GM19238 (cell line): ENCODE data around the gene NCF2.

Experiments
- DNase-seq: peaks from one replicate; pipeline ENCODE4 v3.0.0; 2011; ENCODE audit warnings: low spot score; ENCODE audit not compliant: insufficient read length

Gene NCF2

DNA sequence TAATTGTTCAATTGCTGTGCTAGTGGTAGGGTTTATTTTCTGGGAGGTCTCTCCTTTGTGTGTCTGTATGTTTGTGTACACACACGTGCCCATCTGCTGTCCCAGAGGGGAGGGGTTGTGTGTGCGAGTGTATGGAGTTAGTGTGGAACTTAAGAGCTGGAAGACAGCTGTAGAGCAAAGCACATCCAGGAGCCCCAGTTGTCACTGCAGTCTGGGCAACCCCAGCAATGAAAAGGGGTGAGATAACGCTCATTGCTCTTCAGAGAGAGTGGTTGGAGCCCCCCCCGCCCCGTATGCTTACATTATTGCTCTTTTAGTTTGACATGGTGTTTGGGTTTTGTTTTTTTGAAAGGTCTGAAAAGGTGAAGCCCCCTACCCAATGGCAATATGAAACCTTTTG is 36.9 kb downstream of the NCF2 start:
- DNase-seq = no peak

DNA sequence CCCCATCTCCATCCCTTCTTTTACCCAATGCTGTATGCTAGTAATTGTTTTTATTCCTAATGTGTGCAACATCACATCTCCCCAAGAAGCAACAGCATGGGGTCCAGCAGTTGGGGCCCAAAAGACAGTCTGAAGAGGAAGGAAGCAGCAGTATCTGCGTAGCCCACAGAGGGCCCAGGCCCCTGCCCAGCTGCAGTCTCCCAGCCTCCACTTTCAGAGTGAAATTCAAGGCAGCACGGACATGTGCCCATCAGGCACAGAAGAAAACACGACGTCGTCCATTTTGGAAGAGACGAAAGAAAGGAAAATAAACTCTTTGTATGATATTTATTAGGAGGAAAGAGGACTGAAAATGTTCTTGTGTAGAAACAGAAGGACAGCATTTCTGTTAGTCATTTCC is 37.4 kb downstream of the NCF2 start:
- DNase-seq = no peak

DNA sequence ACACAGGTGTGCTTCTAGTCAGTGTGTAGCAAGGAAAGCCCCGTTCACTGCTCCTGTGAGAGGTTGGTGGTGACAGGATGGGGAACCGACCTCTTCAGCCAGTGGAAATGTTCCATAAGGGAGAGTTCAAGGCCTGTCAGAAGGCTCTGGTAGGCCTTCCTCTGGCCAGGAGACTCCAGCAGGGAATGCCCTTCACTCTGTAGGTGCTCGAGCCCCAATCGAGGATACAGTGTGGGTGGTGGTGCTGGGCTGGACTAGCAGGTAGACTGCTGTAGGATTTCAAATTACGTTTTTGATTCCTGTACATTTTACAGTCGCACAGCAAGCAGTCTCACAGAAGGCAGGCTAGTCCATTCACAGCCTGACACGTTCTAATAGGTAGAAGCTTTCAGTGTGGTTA is 37.8 kb downstream of the NCF2 start:
- no peak for DNase-seq

DNA sequence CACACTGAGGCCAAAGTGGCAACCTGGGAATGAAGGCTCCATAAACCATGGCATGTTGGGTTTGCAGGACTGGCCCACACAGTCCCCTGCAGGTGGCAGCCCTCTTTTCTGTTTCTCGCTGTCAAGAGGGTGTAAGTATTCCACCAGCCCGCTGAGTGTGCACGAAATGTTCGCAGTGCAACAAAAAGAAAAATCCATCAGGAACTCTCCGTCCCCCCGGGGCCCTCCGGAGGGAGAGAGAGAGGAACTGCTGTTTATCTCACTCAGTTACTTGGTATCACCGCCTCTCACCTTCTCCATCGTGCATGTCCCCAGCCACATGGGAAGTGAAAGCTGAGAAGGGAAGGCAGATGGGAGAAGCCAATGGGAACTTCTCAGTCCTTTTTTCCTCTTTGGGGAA is 38.3 kb downstream of the NCF2 start:
- no peak for DNase-seq

DNA sequence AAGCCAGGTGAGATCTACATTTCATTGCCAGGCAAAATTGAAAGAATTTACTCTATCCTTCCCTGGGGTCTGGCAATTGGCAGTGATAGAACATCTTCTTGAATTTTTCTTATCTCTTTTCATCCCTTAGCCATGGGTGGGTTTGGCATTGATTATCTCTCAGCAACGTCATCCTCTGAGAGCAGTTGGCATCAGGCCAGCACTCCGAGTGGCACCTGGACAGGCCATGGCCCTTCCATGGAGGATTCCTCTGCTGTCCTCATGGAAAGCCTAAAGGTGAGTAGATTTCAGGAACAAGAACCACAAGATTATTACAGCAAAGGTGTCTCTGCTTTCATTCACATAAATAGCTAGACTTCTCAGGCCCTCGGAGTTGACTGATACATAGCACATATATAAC is 39.3 kb downstream of the NCF2 start:
- no peak for DNase-seq

DNA sequence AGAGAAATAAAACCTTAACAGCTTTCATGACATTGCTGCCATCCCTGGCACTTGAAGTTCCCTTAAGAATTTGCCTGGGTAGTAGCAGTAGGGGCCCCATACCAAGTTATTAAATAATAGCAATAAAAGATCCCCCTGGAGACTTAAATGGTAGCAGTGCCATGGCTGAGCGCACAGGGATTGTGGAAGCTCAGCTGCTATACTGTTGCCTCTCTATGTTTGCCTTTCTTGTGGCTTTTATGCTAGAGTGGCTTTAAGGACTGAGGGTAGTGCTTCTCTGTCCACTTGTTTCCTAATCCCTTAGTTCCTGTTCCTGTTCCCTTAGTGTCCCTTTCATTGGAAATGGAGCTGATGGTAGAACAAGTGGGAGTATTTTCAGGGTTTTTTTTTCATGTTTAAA is 42.1 kb downstream of the NCF2 start:
- DNase-seq = no peak

DNA sequence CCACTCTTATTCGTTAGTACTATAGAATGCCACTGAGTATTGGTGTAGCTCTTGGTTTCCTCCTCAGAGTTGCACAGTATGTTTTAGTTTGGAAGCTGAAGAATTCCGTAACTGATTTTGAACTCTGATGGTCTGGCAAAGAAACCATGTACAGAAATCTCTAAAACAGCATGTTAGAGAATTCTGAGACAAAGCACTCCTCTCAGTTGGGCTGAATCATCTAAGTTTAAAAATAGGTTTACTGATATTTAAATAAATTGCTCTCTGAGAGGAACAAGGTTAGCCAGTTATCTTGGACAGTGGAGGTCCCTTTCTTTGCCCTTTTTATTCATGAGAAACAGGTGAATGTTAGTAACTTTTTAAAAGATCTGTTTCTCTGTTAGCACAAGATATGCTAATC is 43.8 kb downstream of the NCF2 start:
- no peak for DNase-seq

DNA sequence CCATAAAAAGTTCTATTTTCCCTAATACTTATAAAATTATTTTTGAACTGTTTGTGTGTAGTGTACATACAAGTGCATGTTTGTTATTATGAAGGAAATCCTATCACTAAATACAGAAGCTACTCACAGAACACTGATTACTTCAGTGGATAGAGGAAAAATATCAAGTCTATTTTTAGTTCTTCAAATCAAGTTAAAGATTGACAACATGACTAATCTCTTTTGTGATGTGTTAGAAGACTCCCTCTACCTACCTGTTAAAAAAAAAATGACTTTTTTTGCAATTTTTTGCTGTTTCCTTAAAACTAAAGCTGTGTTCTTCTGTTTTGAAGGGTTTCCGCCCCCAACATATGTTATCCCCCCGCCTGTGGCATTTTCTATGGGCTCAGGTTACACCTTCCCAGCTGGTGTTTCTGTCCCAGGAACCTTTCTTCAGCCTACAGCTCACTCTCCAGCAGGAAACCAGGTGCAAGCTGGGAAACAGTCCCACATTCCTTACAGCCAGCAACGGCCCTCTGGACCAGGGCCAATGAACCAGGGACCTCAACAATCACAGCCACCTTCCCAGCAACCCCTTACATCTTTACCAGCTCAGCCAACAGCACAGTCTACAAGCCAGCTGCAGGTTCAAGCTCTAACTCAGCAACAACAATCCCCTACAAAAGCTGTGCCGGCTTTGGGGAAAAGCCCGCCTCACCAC is 45.5 kb downstream of the NCF2 start:
- DNase-seq = no peak

DNA sequence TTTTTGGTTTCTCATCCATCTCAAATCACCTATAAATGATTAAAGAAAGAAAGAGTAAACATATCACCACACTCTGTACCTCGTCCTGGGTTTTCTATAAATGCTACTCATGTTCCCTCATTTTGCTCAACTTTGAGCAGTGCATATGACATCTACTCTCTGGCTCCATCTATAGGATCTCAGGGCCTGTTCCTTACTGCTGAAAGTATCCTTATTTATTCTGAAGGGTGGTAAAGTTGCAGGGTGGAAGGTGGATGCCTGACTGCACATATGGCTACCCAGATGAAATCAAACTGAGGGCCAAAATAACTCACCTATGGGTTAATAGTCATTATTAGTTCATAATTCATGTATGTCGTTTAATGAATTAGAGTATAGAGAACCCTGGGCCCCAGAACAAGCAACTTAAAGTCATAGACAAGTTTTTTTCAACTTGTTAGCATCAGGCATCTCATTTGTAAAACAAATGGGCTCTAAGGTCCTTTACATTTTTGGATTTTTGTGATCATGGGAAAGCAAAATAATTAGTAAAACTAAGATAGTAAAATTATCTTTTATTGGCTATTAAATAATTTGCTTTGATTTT is 46.5 kb downstream of the NCF2 start:
- DNase-seq = no peak

DNA sequence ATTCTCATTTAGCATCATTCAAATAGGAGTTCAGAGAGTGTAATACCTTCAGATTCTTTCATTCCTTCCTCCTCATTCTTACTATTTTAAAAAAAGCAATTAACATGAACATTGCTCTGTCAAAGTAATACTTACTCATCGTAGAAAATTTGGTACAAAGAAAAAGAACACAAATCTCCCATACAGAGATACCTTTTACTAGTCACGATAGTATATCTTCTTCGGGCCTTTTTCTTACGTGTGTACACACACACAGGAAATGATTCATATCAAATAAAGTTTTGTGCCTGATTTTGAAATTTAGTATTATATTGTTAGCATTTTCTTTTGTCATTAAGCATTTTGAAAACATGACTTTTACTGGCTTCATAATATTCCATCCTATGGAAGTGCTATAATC is 52.9 kb downstream of the NCF2 start:
- no peak for DNase-seq

DNA sequence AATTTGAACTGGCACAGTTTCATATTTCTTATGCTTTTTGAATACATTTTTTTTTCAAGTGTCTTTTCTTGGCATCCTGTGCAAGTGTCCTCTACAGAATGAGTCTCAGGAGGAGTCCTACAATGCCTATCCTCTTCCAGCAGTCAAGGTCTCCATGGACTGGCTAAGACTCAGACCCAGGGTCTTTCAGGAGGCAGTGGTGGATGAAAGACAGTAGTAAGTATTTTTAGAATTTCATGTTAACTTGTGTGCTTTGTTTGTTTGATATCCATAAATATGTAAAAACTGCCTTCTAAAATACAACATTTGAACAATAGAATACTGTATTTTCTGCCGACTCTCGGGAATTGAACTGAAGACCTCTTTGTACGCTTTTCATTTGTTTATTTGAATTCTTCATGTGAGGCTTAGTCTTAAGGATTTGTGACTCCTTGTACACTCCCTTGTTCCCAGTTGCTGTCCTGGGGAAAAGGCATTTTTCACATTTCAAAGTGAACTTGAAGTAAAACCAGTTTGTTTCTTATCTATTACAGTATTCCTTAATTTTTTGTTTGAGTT is 56.6 kb downstream of the NCF2 start:
- DNase-seq = no peak

DNA sequence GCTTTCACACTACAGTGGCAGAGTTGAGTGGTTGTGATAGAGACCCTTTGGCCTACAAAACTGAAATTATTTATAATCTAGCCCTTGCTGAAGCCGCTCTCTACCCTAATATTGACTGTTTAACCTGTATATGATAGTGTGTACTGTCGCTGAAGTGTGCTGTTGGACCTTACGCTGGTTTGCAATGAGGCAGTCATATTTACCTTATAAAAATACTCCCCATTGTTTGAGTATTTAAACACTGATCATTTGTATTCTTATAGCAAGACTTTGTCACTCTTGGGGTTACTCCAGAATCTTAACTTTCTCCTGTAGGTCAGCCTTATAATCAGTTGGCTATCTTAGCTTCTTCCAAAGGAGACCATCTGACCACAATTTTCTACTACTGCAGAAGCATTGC is 61.7 kb downstream of the NCF2 start:
- DNase-seq = no peak

DNA sequence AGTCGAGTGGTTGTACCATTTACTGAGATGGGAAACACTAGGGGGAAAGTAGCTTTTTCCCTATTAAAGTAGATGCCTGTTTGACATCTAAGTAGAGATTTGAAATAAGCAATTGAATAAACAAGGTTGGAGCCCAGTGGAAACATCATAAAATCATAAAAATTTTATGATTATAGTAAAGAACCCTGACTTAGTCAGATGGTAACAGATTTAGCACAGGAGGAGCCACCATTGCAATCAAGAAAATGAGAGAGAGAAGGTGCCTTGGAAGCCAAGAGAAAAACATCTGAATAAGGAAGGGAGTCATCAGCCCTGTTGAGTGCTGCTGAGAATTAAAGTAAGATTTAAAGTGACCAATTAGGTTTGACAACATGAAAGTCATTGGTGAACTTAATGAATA is 68.2 kb downstream of the NCF2 start:
- no peak for DNase-seq

DNA sequence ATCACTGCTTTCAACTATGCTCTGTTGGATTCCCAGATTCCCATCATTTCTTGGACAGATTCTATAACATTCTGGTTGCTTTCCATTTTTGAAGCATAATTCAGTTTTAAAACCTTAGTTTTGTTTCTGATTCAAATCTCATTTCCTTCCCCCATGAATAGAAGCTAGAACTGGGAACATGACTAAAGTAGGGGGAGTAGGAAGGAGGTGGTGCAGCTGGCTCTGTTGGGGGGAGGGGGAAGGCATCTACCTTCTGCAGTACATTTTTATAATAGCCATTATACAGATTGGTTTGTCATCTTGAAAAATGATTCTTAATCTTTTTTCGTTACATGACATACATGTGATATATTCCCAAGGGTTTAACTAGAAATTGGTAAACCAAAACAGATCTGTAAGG is 69.9 kb downstream of the NCF2 start:
- no peak for DNase-seq

DNA sequence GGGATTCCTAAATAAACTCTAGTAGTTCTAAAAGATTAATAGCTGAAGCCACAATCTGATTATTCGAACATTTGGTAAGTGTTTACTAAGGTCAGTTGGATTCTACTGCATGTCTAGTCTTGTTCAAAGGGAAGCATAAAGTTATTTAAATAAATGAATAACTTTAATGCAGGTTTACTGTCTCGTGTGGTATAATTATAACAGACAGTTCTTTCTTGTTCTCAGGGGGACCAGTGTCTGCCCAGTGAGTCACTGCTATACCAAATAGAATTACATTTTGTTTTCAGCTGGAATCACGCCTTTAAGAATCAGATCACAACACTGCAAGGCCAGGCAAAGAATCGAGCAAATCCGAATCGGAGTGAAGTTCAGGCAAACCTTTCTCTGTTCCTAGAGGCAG is 72.9 kb downstream of the NCF2 start:
- no peak for DNase-seq

DNA sequence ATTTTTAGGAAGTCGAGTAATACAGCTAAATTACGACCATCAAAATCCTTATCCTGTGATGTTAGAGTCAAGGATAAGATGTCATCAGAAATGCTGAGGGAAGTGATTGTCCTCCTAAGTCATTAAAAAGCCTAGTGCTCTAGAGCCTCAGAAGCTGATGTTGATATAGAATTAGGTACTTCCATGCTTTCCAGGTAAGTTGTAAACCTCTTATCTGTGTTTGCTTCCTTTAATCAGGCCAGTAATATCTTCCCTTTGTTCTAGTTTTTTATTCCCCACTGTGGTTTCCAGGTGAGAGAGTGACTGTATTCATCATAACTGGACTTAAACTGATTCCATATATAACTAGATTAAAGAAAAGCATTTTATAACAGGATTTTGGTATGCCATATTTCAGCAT is 73.5 kb downstream of the NCF2 start:
- no peak for DNase-seq

DNA sequence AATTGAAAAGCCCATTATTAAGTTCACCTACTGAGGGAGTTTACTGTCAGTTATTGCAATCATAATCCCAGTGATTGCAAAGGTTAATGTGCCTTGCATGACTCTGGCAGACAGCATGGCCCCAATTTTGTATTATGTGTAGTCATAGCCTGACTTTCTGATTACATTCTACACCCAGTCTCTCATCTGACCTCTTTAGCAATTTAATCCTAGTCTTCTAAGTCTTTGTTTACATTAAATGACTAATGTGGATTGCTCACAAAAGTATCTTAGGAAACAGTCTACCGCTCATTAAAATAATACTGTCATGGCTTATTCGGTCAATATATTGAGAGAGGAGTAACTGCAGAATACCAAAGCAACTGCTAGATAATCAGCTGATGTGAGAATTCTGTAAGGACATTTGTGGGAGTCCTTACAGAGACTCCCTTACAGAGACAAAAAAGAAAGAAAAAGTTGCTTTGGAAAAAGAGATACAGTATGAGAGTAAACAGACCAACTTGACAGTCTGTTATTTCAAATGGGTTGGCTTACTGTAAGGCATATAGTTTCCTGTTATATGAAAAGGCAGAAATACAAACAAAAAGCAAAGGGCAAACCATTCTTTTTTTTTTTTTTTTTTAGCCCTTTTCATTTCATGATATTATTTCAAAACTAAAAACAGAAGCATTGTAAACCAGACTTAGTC is 75.1 kb downstream of the NCF2 start:
- no peak for DNase-seq

DNA sequence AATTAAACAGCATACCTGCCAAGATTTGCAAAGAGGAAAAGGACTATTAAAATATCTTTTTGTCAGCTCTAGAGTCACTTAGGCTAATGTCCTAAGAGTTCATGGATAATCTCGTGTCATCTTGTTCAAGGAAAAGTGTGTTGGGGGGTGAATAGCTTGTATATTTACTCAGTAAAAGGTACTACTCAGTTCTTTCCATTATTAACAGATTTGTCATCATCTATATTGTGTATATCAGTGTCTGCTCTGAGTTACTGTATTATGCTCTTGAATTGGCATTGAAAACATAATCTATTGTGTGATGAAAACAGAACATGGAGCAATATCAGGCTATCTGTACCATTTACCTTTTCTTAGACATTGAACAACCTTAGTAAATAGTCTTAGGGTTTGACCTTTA is 76.0 kb downstream of the NCF2 start:
- DNase-seq = no peak

DNA sequence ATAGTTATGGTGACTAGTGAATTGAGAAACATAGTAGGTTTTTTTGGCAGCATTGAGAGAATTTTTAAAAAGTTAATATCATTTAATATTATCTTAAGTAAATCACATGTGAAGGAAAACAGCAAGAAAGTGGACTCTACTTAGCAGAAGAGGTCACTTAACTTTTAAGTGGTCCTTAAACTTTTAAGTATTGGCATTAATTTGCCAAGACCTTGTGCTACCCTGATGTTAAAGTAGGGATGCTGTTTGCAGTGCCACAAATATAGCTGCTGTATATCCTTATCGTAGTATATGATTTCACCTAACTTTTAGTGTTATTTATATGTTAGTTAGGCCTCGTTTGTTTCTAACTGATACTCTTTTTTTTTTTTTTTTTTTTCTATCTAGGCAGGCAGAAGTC is 77.8 kb downstream of the NCF2 start:
- DNase-seq = no peak

DNA sequence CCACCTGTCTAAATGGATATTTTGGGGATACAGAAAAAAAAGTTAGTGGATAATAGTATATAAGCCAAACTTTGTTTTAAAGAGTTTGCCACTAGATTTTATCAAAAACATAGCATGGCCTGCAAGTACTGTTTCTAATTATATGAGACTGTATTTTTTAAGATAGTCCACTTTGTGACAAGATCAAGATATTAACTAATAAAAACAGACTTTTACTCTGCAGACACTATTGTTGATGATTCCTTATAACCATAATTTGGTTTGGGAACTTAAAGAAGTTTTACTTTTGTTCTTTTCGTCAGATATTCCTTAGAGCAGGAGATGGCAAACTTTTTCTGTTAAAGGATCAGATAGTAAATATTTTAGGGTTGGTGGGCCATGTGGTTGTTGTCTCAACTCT is 81.6 kb downstream of the NCF2 start:
- DNase-seq = no peak

DNA sequence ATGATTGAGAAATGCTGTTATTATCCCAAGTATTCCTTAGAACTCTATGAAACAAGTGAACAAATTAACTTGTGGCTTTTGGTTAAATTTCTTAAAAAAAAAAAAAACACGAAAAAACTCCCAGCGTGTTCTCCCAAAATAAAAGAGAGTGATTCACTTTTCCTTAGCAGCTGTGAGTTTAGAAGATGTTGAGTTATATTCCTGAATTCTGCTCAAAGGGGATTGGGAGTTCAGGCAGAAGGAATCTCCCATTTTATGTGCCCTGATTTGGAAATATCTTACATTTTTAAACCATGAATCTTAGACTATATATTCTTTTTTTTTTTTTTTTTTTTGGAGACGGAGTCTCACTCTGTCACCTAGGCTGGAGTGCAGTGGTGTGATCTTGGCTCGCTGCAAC is 83.7 kb downstream of the NCF2 start:
- DNase-seq = no peak
